AG04450 (cell line): ENCODE data around the gene SYT13. TPM values are rescaled to one million over a fixed set of nuclear protein-coding genes. Genes with fewer than 3 reads are reported as not detected.

Experiments used
- CTCF ChIA-PET: fragments of 300-600, 350-600 bp; formaldehyde crosslinking; extraction: SDS; loops from one replicate; lab custom pipeline; 2022; ENCODE audit warnings: antibody characterized with exemption, inconsistent platforms; lab: Charles Lee
- POLR2A ChIA-PET: fragments of 350-600 bp; formaldehyde crosslinking; extraction: SDS; loops from one replicate; lab custom pipeline; 2021; ENCODE audit warnings: antibody characterized with exemption, inconsistent platforms; lab: Yijun Ruan, JAX
- DNase-seq: peaks from one replicate; pipeline ENCODE4 v3.0.0-alpha.2; 2011; ENCODE audit warnings: low read depth, low spot score
- H3K27ac ChIP-seq: one replicate; pipeline ENCODE4 v1.5.1; 2012; ENCODE audit warnings: low read depth, low read length, control low read depth
- H3K27me3 ChIP-seq: one replicate; pipeline ENCODE4 v1.6.0; 2012; ENCODE audit warnings: low read length; ENCODE audit not compliant: control insufficient read depth, insufficient read depth
- H3K4me3 ChIP-seq: 2 replicates; pipeline ENCODE4 v1.5.1; 2011; ENCODE audit warnings: mild to moderate bottlenecking, low read depth, low read length, control low read depth
- H3K9me3 ChIP-seq: 2 replicates; pipeline ENCODE4 v1.5.1; 2012; ENCODE audit warnings: low read length; ENCODE audit not compliant: control insufficient read depth, insufficient read depth
- CTCF ChIP-seq: IDR thresholded peaks from 2 replicates; pipeline ENCODE4 v1.5.1; 2011; ENCODE audit warnings: low read depth, low read length, control low read depth, inconsistent platforms
- polyA minus RNA-seq: library from RNA; depleted of rRNA, polyadenylated mRNA; stranded (reverse); fragments of >200 nt; gene quantifications from 2 replicates; pipeline ENCODE4 v1.2.3, GENCODE V29; 2011; rRNA and poly(A)+ RNA removed
- polyA plus RNA-seq: library from polyadenylated mRNA; depleted of rRNA; stranded (reverse); fragments of >200 nt; gene quantifications from 2 replicates; pipeline ENCODE4 v1.2.3, GENCODE V29; 2011; rRNA removed

The SYT13 gene
- polyA plus RNA-seq (not detected in 2 replicates), polyA minus RNA-seq (not detected in 2 replicates)

GRCh38 chr11:45285930-45286632 is at the start of gene SYT13:
TSS of gene SYT13 (minus strand) at chr11:45286341. CDS start at chr11:45286207, 134 bp downstream.
- H3K27ac ChIP-seq = no peak within 1 kb of the TSS
- H3K9me3 ChIP-seq = peaks cover 5% of the 10 kb centered on the region; the same call in 1 of the 2 replicates
- no peak within 1 kb of the TSS for H3K4me3 ChIP-seq
- no peak for TF ChIP-seq CTCF
- ChIA-PET CTCF (interaction anchor here (9.7 kb wide), 1 partner anchor 176 kb away, joined by 113 read pairs; no protein-coding TSS in a partner anchor), POLR2A (no interaction called here)
- peaks cover 58% of the 10 kb centered on the region for H3K27me3 ChIP-seq
- DNase-seq = no peak

- no peak overlapping the region for H3K27ac ChIP-seq
- no peak for TF ChIP-seq CTCF
These were observed 49.3 kb upstream of the SYT13 start for GRCh38 chr11:45335434-45335833.

GRCh38 chr11:45334836-45335235 is 48.7 kb upstream of the SYT13 start:
- no peak for DNase-seq
- Histone ChIP-seq H3K27me3 (peaks cover 10% of the 10 kb centered on the region), H3K9me3 (no peaks in the 10 kb centered on the region; the same call in 1 of the 2 replicates), H3K4me3 (no peak overlapping the region), H3K27ac (no peak overlapping the region)
- ChIA-PET POLR2A (no interaction called here), CTCF (interaction anchor here (4.7 kb wide), 1 partner anchor 225 kb away, joined by 87 read pairs; no protein-coding TSS in a partner anchor)
- no peak for TF ChIP-seq CTCF

More at GRCh38 chr11:45335434-45335833, 49.3 kb upstream of the SYT13 start:
- CTCF ChIA-PET = interaction anchor here (0.7 kb wide), 1 partner anchor 224 kb away, joined by 3 read pairs; no protein-coding TSS in a partner anchor
- Histone ChIP-seq H3K27me3 (peaks cover 10% of the 10 kb centered on the region), H3K9me3 (no peaks in the 10 kb centered on the region; the same call in 1 of the 2 replicates), H3K4me3 (no peak overlapping the region)
- no peak for DNase-seq
- POLR2A ChIA-PET = no interaction called here

- TF ChIP-seq CTCF = no peak
- CTCF ChIA-PET = interaction anchor here (1.6 to 4.7 kb wide), 2 partner anchors 224 to 407 kb away, joined by 3 to 87 read pairs; no protein-coding TSS in a partner anchor
- POLR2A ChIA-PET = no interaction called here
These were observed 48.3 kb upstream of the SYT13 start for GRCh38 chr11:45334410-45334809.

More at GRCh38 chr11:45334410-45334809, 48.3 kb upstream of the SYT13 start:
- H3K4me3 ChIP-seq = no peak overlapping the region
- no peak overlapping the region for H3K27ac ChIP-seq
- H3K9me3 ChIP-seq = no peaks in the 10 kb centered on the region; the same call in 1 of the 2 replicates
- H3K27me3 ChIP-seq = peaks cover 9% of the 10 kb centered on the region
- no peak for DNase-seq
